Lung (tissue), 12 donors: Measurements from ENCODE around the gene UST. TPM values are rescaled to one million over a fixed set of nuclear protein-coding genes. Genes with fewer than 3 reads are reported as not detected.
A peak's percentile ranks its signal among the peaks of the same experiment; 100 is the strongest.

ENCODE experiments used
- ATAC-seq: fragments of 200-7000 bp; cut with Tn5 transposase; one replicate; pipeline ENCODE4 v1.9.1; 2020; ENCODE audit warnings: moderate number of reproducible peaks; ENCODE audit not compliant: insufficient read depth, low FRiP score
- DNase-seq, 3 donors: peaks; one replicate each; pipeline ENCODE4 v3.0.0-alpha.2; 2013 to 2017
- H3K27ac ChIP-seq, 2 donors: one replicate each; pipeline ENCODE4 v1.5.1; 2013; ENCODE audit warnings: mild to moderate bottlenecking in 2 of 2, moderate library complexity in 2 of 2, control low read depth in 1 of 2, inconsistent platforms in 1 of 2, low read depth in 1 of 2, low read length in 1 of 2
- H3K27me3 ChIP-seq, 3 donors: one replicate each; pipeline ENCODE4 v1.5.1; 2013; ENCODE audit warnings: low read length in 2 of 3; ENCODE audit not compliant: control insufficient read depth in 3 of 3, insufficient read depth in 3 of 3
- H3K36me3 ChIP-seq, 4 donors: one replicate each; pipeline ENCODE4 v1.5.1; 2013; ENCODE audit warnings: low read length in 4 of 4, mild to moderate bottlenecking in 1 of 4, moderate library complexity in 1 of 4; ENCODE audit not compliant: control insufficient read depth in 4 of 4, insufficient read depth in 4 of 4
- H3K4me1 ChIP-seq, 5 donors: one replicate each; pipeline ENCODE4 v1.5.1; 2013; ENCODE audit warnings: low read length in 5 of 5, mild to moderate bottlenecking in 2 of 5, moderate library complexity in 1 of 5; ENCODE audit not compliant: control insufficient read depth in 5 of 5, insufficient read depth in 5 of 5
- H3K4me3 ChIP-seq: one replicate; pipeline ENCODE4 v1.5.1; 2013; ENCODE audit warnings: mild to moderate bottlenecking, control low read depth, moderate library complexity
- H3K9ac ChIP-seq, 2 donors: one replicate each; pipeline ENCODE4 v1.5.1; 2013; ENCODE audit warnings: low read length in 2 of 2, control low read depth in 1 of 2; ENCODE audit not compliant: insufficient read depth in 1 of 2
- H3K9me3 ChIP-seq, 4 donors: one replicate each; pipeline ENCODE4 v1.5.1; 2013; ENCODE audit warnings: low read length in 3 of 4, mild to moderate bottlenecking in 1 of 4, moderate library complexity in 1 of 4; ENCODE audit not compliant: control insufficient read depth in 4 of 4, insufficient read depth in 3 of 4
- CTCF ChIP-seq: IDR thresholded peaks from 2 replicates; pipeline ENCODE4 v1.5.1; 2012; ENCODE audit warnings: mild to moderate bottlenecking; ENCODE audit errors: control extremely low read depth, extremely low read depth
- WGBS, 2 donors: extraction: QIAGEN DNeasy Blood & Tissue Kit; methylation state at CpG; one replicate each; pipeline ENCODE4 v1.1.7; 2013; 5-methylcytosine and 5-hydroxymethylcytosine counted together
- polyA plus RNA-seq, 2 donors: library from polyadenylated mRNA; stranded (reverse); fragments of 200-250 nt; gene quantifications; one replicate each; pipeline ENCODE4 v1.2.1, GENCODE V29; 2013
- total RNA-seq, 2 donors: library from RNA; depleted of rRNA in 1 of 2; stranded (reverse); fragments of >200 nt in 1 of 2; gene quantifications; one replicate each; pipeline ENCODE4 v1.2.1, GENCODE V29; 2014 to 2021
- donor health status: control.
- donor health status: control.
- donor health status: Bipolar disorder and iron deficiency.
- donor health status: healthy.
- donor health status: DM: yes; HTN: yes; CAD: no.

Gene UST
- total and polyA plus RNA-seq, 4 donors: 4.5 to 24.0 (median 7.1) TPM

- WGBS, 2 donors: 64 to 82% methylated on average over 1 of the region's 1 CpG
- ATAC-seq (no peak), DNase-seq (no peak)
- Histone ChIP-seq H3K4me1 (no peaks in the 10 kb centered on the region), H3K27ac (no peak overlapping the region), H3K4me3 (no peak overlapping the region), H3K36me3 (no peaks in the 10 kb centered on the region), H3K27me3 (no peaks in the 10 kb centered on the region), H3K9me3 (peaks cover 0 to 3% (median 2%) of the 10 kb centered on the region in 4 donors), H3K9ac (no peak overlapping the region)
- TF ChIP-seq CTCF: no peak
Measured at GRCh38 chr6:148723484-148723883, 23.3 kb upstream of the UST start.

GRCh38 chr6:148724428-148724827, 22.4 kb upstream of the UST start:
- Histone ChIP-seq H3K27ac (no peak overlapping the region), H3K36me3 (no peaks in the 10 kb centered on the region), H3K4me1 (no peaks in the 10 kb centered on the region), H3K9me3 (peaks cover 0 to 3% (median 2%) of the 10 kb centered on the region in 4 donors), H3K27me3 (no peaks in the 10 kb centered on the region), H3K4me3 (no peak overlapping the region), H3K9ac (no peak overlapping the region)
- no peak for TF ChIP-seq CTCF
- DNase-seq: no peak
- no peak for ATAC-seq

- DNase-seq (no peak), ATAC-seq (no peak)
- no peak overlapping the region for H3K9ac ChIP-seq
- peaks cover 0 to 3% (median 2%) of the 10 kb centered on the region in 4 donors for H3K9me3 ChIP-seq
- WGBS, 2 donors: 96 to 98% methylated on average over 1 of the region's 1 CpG
- no peaks in the 10 kb centered on the region for H3K4me1 ChIP-seq
- H3K27ac ChIP-seq: no peak overlapping the region
- H3K36me3 ChIP-seq: no peaks in the 10 kb centered on the region
- TF ChIP-seq CTCF: no peak
- H3K27me3 ChIP-seq: no peaks in the 10 kb centered on the region
- H3K4me3 ChIP-seq: no peak overlapping the region
Measured at GRCh38 chr6:148727104-148727503, 19.7 kb upstream of the UST start.

- Histone ChIP-seq H3K4me3 (no peak overlapping the region), H3K9me3 (no peaks in the 10 kb centered on the region), H3K9ac (no peak overlapping the region), H3K27ac (no peak overlapping the region), H3K27me3 (no peaks in the 10 kb centered on the region), H3K4me1 (no peaks in the 10 kb centered on the region), H3K36me3 (no peaks in the 10 kb centered on the region)
- DNase-seq (no peak), ATAC-seq (peak; percentile 21)
- no peak for TF ChIP-seq CTCF
- 66 to 77% methylated on average over 2 of the region's 2 CpGs for WGBS, 2 donors
Measured at GRCh38 chr6:148735989-148736388, 10.8 kb upstream of the UST start.
